Measurements from ENCODE around the gene ATIC.

Gene ATIC

DNA sequence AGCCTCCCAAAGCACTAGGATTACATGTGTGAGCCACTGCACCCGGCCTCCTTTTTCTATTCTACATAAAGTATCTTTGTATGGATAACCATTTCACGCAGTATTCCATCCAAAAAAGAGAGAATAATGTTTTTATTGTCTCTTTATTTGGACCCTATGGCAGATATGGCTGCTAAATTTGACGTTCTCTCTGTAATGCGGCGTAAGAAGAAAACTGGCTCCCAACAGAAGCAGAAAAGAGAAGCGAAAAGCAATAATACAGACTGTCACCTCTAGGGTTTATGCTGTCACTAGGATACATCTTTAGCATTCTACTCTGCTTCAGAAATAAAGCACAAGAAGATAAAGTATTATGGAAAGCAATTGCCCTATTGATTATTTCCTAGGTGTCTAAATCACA lies 68.1 kb downstream of the ATIC start (continued):
- TF ChIP-seq ZNF8 (CRISPR knock-in tag; IDR thresholded peaks at IDR 0.05) = no peak
- TF ChIP-seq, protein P1, sequence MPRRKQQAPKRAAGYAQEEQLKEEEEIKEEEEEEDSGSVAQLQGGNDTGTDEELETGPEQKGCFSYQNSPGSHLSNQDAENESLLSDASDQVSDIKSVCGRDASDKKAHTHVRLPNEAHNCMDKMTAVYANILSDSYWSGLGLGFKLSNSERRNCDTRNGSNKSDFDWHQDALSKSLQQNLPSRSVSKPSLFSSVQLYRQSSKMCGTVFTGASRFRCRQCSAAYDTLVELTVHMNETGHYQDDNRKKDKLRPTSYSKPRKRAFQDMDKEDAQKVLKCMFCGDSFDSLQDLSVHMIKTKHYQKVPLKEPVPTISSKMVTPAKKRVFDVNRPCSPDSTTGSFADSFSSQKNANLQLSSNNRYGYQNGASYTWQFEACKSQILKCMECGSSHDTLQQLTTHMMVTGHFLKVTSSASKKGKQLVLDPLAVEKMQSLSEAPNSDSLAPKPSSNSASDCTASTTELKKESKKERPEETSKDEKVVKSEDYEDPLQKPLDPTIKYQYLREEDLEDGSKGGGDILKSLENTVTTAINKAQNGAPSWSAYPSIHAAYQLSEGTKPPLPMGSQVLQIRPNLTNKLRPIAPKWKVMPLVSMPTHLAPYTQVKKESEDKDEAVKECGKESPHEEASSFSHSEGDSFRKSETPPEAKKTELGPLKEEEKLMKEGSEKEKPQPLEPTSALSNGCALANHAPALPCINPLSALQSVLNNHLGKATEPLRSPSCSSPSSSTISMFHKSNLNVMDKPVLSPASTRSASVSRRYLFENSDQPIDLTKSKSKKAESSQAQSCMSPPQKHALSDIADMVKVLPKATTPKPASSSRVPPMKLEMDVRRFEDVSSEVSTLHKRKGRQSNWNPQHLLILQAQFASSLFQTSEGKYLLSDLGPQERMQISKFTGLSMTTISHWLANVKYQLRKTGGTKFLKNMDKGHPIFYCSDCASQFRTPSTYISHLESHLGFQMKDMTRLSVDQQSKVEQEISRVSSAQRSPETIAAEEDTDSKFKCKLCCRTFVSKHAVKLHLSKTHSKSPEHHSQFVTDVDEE (CRISPR knock-in tag; IDR thresholded peaks at IDR 0.05) = no peak

DNA sequence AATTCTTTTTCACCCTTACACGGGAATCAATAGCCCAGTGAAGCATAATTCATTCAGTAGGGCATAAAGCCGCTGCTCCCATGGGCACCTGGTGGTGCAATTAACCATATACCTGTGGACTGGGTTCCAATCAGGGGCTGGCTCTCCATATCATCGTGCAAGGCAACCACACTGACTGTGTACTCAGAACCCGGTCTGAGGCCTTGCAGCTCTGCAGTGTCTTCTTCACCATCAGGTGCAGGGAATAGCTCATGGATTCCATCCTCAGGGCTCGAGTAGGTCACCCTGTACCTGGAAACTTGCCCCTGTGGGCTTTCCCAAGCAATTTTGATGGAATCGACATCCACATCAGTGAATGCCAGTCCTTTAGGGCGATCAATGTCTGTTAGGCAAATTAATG lies 68.8 kb downstream of the ATIC start:
- ATAC-seq = no peak
- TF ChIP-seq GLIS3 (CRISPR knock-in tag; IDR thresholded peaks at IDR 0.05) = no peak
- TF ChIP-seq SNAI2 (CRISPR knock-in tag; IDR thresholded peaks at IDR 0.05) = no peak
- TF ChIP-seq, protein P2, sequence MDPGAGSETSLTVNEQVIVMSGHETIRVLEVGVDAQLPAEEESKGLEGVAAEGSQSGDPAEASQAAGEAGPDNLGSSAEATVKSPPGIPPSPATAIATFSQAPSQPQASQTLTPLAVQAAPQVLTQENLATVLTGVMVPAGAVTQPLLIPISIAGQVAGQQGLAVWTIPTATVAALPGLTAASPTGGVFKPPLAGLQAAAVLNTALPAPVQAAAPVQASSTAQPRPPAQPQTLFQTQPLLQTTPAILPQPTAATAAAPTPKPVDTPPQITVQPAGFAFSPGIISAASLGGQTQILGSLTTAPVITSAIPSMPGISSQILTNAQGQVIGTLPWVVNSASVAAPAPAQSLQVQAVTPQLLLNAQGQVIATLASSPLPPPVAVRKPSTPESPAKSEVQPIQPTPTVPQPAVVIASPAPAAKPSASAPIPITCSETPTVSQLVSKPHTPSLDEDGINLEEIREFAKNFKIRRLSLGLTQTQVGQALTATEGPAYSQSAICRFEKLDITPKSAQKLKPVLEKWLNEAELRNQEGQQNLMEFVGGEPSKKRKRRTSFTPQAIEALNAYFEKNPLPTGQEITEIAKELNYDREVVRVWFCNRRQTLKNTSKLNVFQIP (CRISPR knock-in tag; IDR thresholded peaks at IDR 0.05; ENCODE audit: borderline replicate concordance, low read depth) = no peak
- TF ChIP-seq TCF4 (CRISPR knock-in tag; IDR thresholded peaks at IDR 0.05; ENCODE audit: borderline replicate concordance) = no peak
- no peak for TF ChIP-seq ZNF70 (CRISPR knock-in tag; IDR thresholded peaks at IDR 0.05)
- TF ChIP-seq, protein P3, sequence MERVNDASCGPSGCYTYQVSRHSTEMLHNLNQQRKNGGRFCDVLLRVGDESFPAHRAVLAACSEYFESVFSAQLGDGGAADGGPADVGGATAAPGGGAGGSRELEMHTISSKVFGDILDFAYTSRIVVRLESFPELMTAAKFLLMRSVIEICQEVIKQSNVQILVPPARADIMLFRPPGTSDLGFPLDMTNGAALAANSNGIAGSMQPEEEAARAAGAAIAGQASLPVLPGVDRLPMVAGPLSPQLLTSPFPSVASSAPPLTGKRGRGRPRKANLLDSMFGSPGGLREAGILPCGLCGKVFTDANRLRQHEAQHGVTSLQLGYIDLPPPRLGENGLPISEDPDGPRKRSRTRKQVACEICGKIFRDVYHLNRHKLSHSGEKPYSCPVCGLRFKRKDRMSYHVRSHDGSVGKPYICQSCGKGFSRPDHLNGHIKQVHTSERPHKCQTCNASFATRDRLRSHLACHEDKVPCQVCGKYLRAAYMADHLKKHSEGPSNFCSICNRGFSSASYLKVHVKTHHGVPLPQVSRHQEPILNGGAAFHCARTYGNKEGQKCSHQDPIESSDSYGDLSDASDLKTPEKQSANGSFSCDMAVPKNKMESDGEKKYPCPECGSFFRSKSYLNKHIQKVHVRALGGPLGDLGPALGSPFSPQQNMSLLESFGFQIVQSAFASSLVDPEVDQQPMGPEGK (CRISPR knock-in tag; IDR thresholded peaks at IDR 0.05; ENCODE audit: borderline replicate concordance) = no peak
- TF ChIP-seq ESRRG (CRISPR knock-in tag; IDR thresholded peaks at IDR 0.05) = no peak
- no peak for TF ChIP-seq ISL1 (CRISPR knock-in tag; IDR thresholded peaks at IDR 0.05)
- TF ChIP-seq BACH2 (CRISPR knock-in tag; IDR thresholded peaks at IDR 0.05; ENCODE audit: borderline replicate concordance) = no peak
- TF ChIP-seq CSDC2 (CRISPR knock-in tag; IDR thresholded peaks at IDR 0.05) = no peak
- TF ChIP-seq ZFP3 (CRISPR knock-in tag; IDR thresholded peaks at IDR 0.05) = no peak
- TF ChIP-seq ZFP30 (CRISPR knock-in tag; IDR thresholded peaks at IDR 0.05) = no peak
- TF ChIP-seq, protein P1 (CRISPR knock-in tag; IDR thresholded peaks at IDR 0.05) = no peak

DNA sequence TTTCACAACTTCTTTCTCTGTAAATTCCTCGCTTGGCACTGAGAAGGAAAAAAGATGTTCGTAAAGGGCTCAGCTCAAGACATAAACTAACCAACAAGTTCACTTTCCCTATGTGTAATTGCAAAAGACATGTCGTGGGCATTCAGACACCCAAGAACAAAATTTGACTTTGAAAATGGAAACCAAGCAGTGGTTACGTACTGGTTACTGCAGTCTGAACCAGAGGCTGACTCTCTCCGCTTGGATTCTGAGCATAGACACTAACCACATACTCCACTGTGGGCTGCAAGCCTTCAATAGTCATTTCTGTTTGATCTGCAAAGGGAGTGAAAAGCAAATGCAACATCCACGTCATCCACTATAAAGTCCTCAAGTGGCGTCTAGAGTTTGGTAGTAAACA lies 70.2 kb downstream of the ATIC start:
- ATAC-seq = no peak
- TF ChIP-seq TOX (CRISPR knock-in tag; IDR thresholded peaks at IDR 0.05; ENCODE audit: borderline replicate concordance) = no peak
- no peak for TF ChIP-seq OSR1 (CRISPR knock-in tag; IDR thresholded peaks at IDR 0.05)
- no peak for TF ChIP-seq TCF4 (CRISPR knock-in tag; IDR thresholded peaks at IDR 0.05; ENCODE audit: borderline replicate concordance)
- no peak for TF ChIP-seq ZNF565 (CRISPR knock-in tag; conservative IDR thresholded peaks at IDR 0.05; ENCODE audit: low read depth)
- no peak for TF ChIP-seq BACH2 (CRISPR knock-in tag; IDR thresholded peaks at IDR 0.05; ENCODE audit: borderline replicate concordance)
- no peak for TF ChIP-seq ISL1 (CRISPR knock-in tag; IDR thresholded peaks at IDR 0.05)
- TF ChIP-seq, protein P3 (CRISPR knock-in tag; IDR thresholded peaks at IDR 0.05; ENCODE audit: borderline replicate concordance) = no peak
- no peak for TF ChIP-seq ZNF8 (CRISPR knock-in tag; IDR thresholded peaks at IDR 0.05)
- no peak for TF ChIP-seq ESRRG (CRISPR knock-in tag; IDR thresholded peaks at IDR 0.05)
- TF ChIP-seq SNAI2 (CRISPR knock-in tag; IDR thresholded peaks at IDR 0.05) = no peak
- TF ChIP-seq ARNTL (CRISPR knock-in tag; IDR thresholded peaks at IDR 0.05; ENCODE audit: borderline replicate concordance, low read depth) = no peak
- TF ChIP-seq PPARA (CRISPR knock-in tag; IDR thresholded peaks at IDR 0.05; ENCODE audit: borderline replicate concordance) = no peak
- TF ChIP-seq, protein P2 (CRISPR knock-in tag; IDR thresholded peaks at IDR 0.05; ENCODE audit: borderline replicate concordance, low read depth) = no peak
- no peak for TF ChIP-seq CSDC2 (CRISPR knock-in tag; IDR thresholded peaks at IDR 0.05)
- no peak for TF ChIP-seq ZFP3 (CRISPR knock-in tag; IDR thresholded peaks at IDR 0.05)
- TF ChIP-seq, protein P4, sequence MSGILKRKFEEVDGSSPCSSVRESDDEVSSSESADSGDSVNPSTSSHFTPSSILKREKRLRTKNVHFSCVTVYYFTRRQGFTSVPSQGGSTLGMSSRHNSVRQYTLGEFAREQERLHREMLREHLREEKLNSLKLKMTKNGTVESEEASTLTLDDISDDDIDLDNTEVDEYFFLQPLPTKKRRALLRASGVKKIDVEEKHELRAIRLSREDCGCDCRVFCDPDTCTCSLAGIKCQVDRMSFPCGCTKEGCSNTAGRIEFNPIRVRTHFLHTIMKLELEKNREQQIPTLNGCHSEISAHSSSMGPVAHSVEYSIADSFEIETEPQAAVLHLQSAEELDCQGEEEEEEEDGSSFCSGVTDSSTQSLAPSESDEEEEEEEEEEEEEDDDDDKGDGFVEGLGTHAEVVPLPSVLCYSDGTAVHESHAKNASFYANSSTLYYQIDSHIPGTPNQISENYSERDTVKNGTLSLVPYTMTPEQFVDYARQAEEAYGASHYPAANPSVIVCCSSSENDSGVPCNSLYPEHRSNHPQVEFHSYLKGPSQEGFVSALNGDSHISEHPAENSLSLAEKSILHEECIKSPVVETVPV (CRISPR knock-in tag; IDR thresholded peaks at IDR 0.05) = no peak

All from SK-N-SH treated with all-trans-retinoic acid at 6 μM for 48 hours (cell line).